ENCODE results near the gene LHX8.

GRCh38 chr1:75174031-75174760 lies 40.0 kb downstream of the LHX8 start:
- TF ChIP-seq, protein P1, sequence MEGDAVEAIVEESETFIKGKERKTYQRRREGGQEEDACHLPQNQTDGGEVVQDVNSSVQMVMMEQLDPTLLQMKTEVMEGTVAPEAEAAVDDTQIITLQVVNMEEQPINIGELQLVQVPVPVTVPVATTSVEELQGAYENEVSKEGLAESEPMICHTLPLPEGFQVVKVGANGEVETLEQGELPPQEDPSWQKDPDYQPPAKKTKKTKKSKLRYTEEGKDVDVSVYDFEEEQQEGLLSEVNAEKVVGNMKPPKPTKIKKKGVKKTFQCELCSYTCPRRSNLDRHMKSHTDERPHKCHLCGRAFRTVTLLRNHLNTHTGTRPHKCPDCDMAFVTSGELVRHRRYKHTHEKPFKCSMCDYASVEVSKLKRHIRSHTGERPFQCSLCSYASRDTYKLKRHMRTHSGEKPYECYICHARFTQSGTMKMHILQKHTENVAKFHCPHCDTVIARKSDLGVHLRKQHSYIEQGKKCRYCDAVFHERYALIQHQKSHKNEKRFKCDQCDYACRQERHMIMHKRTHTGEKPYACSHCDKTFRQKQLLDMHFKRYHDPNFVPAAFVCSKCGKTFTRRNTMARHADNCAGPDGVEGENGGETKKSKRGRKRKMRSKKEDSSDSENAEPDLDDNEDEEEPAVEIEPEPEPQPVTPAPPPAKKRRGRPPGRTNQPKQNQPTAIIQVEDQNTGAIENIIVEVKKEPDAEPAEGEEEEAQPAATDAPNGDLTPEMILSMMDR (IDR thresholded peaks at IDR 0.05) = no peak
- TF ChIP-seq EZH2 (IDR thresholded peaks at IDR 0.05; ENCODE audit: borderline replicate concordance, insufficient read depth, low read depth, low read length, poor library complexity, severe bottlenecking) = no peak
